ENCODE data around the gene TMEM125.

TMEM125 gene

DNA sequence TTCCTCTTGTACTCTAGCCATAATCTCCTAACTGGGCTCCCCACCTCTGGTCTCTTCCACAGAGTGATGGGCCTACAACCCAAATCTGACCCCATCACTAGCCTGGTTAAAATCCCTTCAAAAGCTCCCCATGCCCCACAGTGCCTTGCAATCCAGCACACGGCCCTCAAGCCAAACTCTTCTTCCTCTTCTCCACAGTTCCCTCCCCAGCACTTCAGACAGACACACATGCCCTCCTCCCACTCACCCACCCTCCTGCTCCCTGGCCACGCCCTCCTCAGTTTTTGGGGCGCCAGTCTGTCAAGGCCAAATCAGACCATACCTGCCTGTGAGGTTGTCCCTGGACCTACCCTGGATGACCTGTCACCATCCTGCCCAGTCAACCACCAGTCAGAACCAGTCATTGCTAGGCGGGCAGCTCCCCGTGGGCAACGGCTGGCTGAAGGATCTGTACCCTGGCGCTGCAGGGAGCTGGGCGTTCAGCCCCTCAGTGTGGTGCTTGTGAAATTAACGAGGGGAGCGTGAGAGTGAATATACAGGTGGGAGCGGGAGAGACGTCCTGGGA, 14.8 kb downstream of the TMEM125 start:
- H3F3A ChIP-seq (ENCODE audit: insufficient read depth, low read length): no peaks in the 10 kb centered on the region
- H3K9me2 ChIP-seq (ENCODE audit: low read depth, low read length): no peaks in the 10 kb centered on the region
- H3K9ac ChIP-seq (ENCODE audit: low read length): no peak overlapping the region
- H3K4me2 ChIP-seq (ENCODE audit: low read length): no peak overlapping the region
- no peaks in the 10 kb centered on the region for H3K36me3 ChIP-seq (ENCODE audit: insufficient read depth, low read length)
- H2AFZ ChIP-seq (ENCODE audit: low read length): no peak overlapping the region
- no peak for TF ChIP-seq EZH2 (IDR thresholded peaks at IDR 0.05; ENCODE audit: borderline replicate concordance, low read length)
- TF ChIP-seq, protein P1, sequence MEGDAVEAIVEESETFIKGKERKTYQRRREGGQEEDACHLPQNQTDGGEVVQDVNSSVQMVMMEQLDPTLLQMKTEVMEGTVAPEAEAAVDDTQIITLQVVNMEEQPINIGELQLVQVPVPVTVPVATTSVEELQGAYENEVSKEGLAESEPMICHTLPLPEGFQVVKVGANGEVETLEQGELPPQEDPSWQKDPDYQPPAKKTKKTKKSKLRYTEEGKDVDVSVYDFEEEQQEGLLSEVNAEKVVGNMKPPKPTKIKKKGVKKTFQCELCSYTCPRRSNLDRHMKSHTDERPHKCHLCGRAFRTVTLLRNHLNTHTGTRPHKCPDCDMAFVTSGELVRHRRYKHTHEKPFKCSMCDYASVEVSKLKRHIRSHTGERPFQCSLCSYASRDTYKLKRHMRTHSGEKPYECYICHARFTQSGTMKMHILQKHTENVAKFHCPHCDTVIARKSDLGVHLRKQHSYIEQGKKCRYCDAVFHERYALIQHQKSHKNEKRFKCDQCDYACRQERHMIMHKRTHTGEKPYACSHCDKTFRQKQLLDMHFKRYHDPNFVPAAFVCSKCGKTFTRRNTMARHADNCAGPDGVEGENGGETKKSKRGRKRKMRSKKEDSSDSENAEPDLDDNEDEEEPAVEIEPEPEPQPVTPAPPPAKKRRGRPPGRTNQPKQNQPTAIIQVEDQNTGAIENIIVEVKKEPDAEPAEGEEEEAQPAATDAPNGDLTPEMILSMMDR (IDR thresholded peaks at IDR 0.05; ENCODE audit: low read length): no peak
- H3K27me3 ChIP-seq (ENCODE audit: insufficient read depth, low read length): no peaks in the 10 kb centered on the region
- H4K20me1 ChIP-seq (ENCODE audit: insufficient read depth, low read length): no peaks in the 10 kb centered on the region
- H3K9me3 ChIP-seq (ENCODE audit: low read length): no peaks in the 10 kb centered on the region
- no peak overlapping the region for H3K4me3 ChIP-seq (ENCODE audit: low read depth, low read length, poor library complexity, severe bottlenecking)
- no peaks in the 10 kb centered on the region for H3K79me2 ChIP-seq (ENCODE audit: insufficient read depth, low read length)
- no peaks in the 10 kb centered on the region for H3K4me1 ChIP-seq (ENCODE audit: insufficient read depth, low read length, severe bottlenecking)
- H3K27ac ChIP-seq (ENCODE audit: low read depth, low read length, poor library complexity, severe bottlenecking): no peak overlapping the region

DNA sequence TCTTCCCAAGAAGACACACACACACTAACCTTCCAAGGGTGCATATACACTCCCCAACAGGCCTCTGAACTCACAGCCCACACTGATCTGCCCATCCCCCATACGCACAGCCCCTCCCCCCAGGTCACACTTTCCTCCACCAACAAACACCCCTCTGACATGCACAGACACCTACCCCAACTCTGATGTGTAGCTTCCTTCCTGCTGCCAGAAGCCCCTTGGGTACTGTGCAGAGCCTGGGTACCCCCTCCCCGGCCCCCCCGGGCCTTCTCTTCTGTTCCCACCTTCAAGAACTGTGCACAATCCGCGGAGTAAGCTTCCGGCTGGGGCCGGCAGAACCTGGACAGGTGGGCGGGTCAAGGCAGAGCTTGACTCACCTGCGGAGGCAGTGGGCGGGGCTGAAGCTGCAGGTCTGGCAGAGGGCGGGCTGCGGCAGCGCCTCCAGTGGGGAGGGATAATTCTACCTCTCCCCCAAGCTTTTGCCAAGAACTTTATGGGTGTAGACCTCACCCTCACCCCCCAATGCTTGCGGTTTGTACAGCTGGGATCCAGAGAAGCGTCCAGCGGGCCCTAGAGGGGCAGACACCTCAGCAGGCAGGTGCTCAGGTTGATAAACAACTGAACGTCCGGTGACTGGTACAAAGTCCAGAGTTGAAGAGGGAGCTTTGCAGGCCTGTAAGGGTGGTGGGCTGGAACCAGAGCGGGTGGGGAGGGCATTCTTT, 15.6 kb downstream of the TMEM125 start, which contains the start of gene C1orf210:
TSS of gene C1orf210 (minus strand) at position 313 of the 722 bp plus-strand sequence. CDS start 2,311 bp downstream, outside the sequence.
- peak within 1 kb of the TSS; percentile 31; the same call in 1 of the 2 replicates for H3K4me2 ChIP-seq (ENCODE audit: low read length)
- no peaks in the 10 kb centered on the region for H3K9me3 ChIP-seq (ENCODE audit: low read length)
- no peaks in the 10 kb centered on the region for H3K4me1 ChIP-seq (ENCODE audit: insufficient read depth, low read length, severe bottlenecking)
- no peak within 1 kb of the TSS for H2AFZ ChIP-seq (ENCODE audit: low read length)
- TF ChIP-seq EZH2 (IDR thresholded peaks at IDR 0.05; ENCODE audit: borderline replicate concordance, low read length): no peak
- TF ChIP-seq, protein P1 (IDR thresholded peaks at IDR 0.05; ENCODE audit: low read length): peak; percentile 41
- H4K20me1 ChIP-seq (ENCODE audit: insufficient read depth, low read length): no peaks in the 10 kb centered on the region
- no peak within 1 kb of the TSS for H3K9ac ChIP-seq (ENCODE audit: low read length)
- no peak within 1 kb of the TSS for H3K4me3 ChIP-seq (ENCODE audit: low read depth, low read length, poor library complexity, severe bottlenecking)
- no peaks in the 10 kb centered on the region for H3F3A ChIP-seq (ENCODE audit: insufficient read depth, low read length)
- H3K36me3 ChIP-seq (ENCODE audit: insufficient read depth, low read length): no peaks in the 10 kb centered on the region
- H3K27me3 ChIP-seq (ENCODE audit: insufficient read depth, low read length): no peaks in the 10 kb centered on the region
- H3K79me2 ChIP-seq (ENCODE audit: insufficient read depth, low read length): no peaks in the 10 kb centered on the region
- no peak within 1 kb of the TSS for H3K27ac ChIP-seq (ENCODE audit: low read depth, low read length, poor library complexity, severe bottlenecking)
- H3K9me2 ChIP-seq (ENCODE audit: low read depth, low read length): no peaks in the 10 kb centered on the region

DNA sequence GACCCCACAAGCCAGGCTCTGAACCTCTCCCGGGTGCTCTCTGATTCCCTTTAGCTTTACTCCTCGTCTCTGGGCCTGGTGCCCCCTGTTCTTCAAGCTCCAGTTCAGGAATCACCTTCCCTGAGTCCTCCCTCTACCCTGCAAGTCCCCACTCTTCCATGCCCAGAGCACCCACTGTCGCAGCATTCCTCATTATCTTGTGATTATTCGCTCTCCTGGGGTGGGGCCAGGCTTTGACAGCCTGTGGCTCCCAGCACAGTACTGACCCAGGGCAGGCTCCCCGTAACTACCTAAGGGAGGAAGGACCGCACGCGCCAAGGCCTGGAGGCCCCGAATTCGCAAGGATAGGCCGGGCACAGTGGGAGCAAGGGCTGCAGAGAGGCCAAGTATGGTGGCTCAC, 16.3 kb downstream of the TMEM125 start:
- no peak overlapping the region for H3K4me3 ChIP-seq (ENCODE audit: low read depth, low read length, poor library complexity, severe bottlenecking)
- H3F3A ChIP-seq (ENCODE audit: insufficient read depth, low read length): no peaks in the 10 kb centered on the region
- H3K36me3 ChIP-seq (ENCODE audit: insufficient read depth, low read length): no peaks in the 10 kb centered on the region
- no peak overlapping the region for H2AFZ ChIP-seq (ENCODE audit: low read length)
- no peaks in the 10 kb centered on the region for H3K27me3 ChIP-seq (ENCODE audit: insufficient read depth, low read length)
- H3K4me2 ChIP-seq (ENCODE audit: low read length): no peak overlapping the region
- no peaks in the 10 kb centered on the region for H4K20me1 ChIP-seq (ENCODE audit: insufficient read depth, low read length)
- H3K9me3 ChIP-seq (ENCODE audit: low read length): no peaks in the 10 kb centered on the region
- no peaks in the 10 kb centered on the region for H3K79me2 ChIP-seq (ENCODE audit: insufficient read depth, low read length)
- no peak overlapping the region for H3K27ac ChIP-seq (ENCODE audit: low read depth, low read length, poor library complexity, severe bottlenecking)
- TF ChIP-seq, protein P1 (IDR thresholded peaks at IDR 0.05; ENCODE audit: low read length): no peak
- no peak for TF ChIP-seq EZH2 (IDR thresholded peaks at IDR 0.05; ENCODE audit: borderline replicate concordance, low read length)
- no peak overlapping the region for H3K9ac ChIP-seq (ENCODE audit: low read length)
- H3K4me1 ChIP-seq (ENCODE audit: insufficient read depth, low read length, severe bottlenecking): no peaks in the 10 kb centered on the region
- H3K9me2 ChIP-seq (ENCODE audit: low read depth, low read length): no peaks in the 10 kb centered on the region

Measured in OCI-LY1 (cell line).